ENCODE data around the gene SAP30BP.
"Not testable (repeated sequence)": the region's sequence is repeated elsewhere in the genome, so short reads cannot be mapped to it uniquely, and the experiment has no call there.

Gene SAP30BP

GRCh38 chr17:75636381-75637142, 30.6 kb upstream of the SAP30BP start:
- no peak for TF ChIP-seq CTCF (IDR thresholded peaks at IDR 0.05)
- no peaks in the 10 kb centered on the region for H3K36me3 ChIP-seq (ENCODE audit: control insufficient read depth, insufficient read depth, low read length)
- peaks cover 39% of the 10 kb centered on the region for H3K4me1 ChIP-seq
- H3K9ac ChIP-seq = no peak overlapping the region
- H2AFZ ChIP-seq = no peak overlapping the region
- no peaks in the 10 kb centered on the region for H3K27me3 ChIP-seq (ENCODE audit: control insufficient read depth, insufficient read depth, low read length)
- H3K4me2 ChIP-seq (ENCODE audit: low read length) = no peak overlapping the region
- H3K4me3 ChIP-seq (ENCODE audit: low read depth, low read length) = no peak overlapping the region
- no peaks in the 10 kb centered on the region for H3K9me3 ChIP-seq (ENCODE audit: control insufficient read depth, low read length)
- no peak overlapping the region for H3K27ac ChIP-seq
- H3K79me2 ChIP-seq = peaks cover 2% of the 10 kb centered on the region

- no peaks in the 10 kb centered on the region for H3K36me3 ChIP-seq (ENCODE audit: control insufficient read depth, insufficient read depth, low read length)
- no peak overlapping the region for H2AFZ ChIP-seq
- H3K27me3 ChIP-seq (ENCODE audit: control insufficient read depth, insufficient read depth, low read length) = no peaks in the 10 kb centered on the region
- H3K9me3 ChIP-seq (ENCODE audit: control insufficient read depth, low read length) = no peaks in the 10 kb centered on the region
- no peak overlapping the region for H3K27ac ChIP-seq
- no peak for TF ChIP-seq CTCF (IDR thresholded peaks at IDR 0.05)
- H3K4me3 ChIP-seq (ENCODE audit: low read depth, low read length) = no peak overlapping the region
- H3K4me2 ChIP-seq (ENCODE audit: low read length) = peak overlapping the region; percentile 20
- H3K9ac ChIP-seq = no peak overlapping the region
- H3K4me1 ChIP-seq = peaks cover 44% of the 10 kb centered on the region
- H3K79me2 ChIP-seq = peaks cover 2% of the 10 kb centered on the region
Observed at GRCh38 chr17:75637143-75637538, 30.0 kb upstream of the SAP30BP start.

- Histone ChIP-seq H3K9ac (no peak overlapping the region), H3K27me3 (ENCODE audit: control insufficient read depth, insufficient read depth, low read length) (no peaks in the 10 kb centered on the region), H3K36me3 (ENCODE audit: control insufficient read depth, insufficient read depth, low read length) (no peaks in the 10 kb centered on the region), H3K4me2 (ENCODE audit: low read length) (peak overlapping the region; percentile 20), H3K4me3 (ENCODE audit: low read depth, low read length) (no peak overlapping the region), H3K4me1 (peaks cover 49% of the 10 kb centered on the region), H3K27ac (no peak overlapping the region), H3K9me3 (ENCODE audit: control insufficient read depth, low read length) (no peaks in the 10 kb centered on the region), H3K79me2 (peaks cover 2% of the 10 kb centered on the region), H2AFZ (no peak overlapping the region)
- TF ChIP-seq CTCF (IDR thresholded peaks at IDR 0.05) = no peak
Observed at GRCh38 chr17:75637551-75637950, 29.6 kb upstream of the SAP30BP start.

GRCh38 chr17:75638039-75638438, 29.1 kb upstream of the SAP30BP start:
- H2AFZ ChIP-seq; H3K36me3 ChIP-seq (ENCODE audit: control insufficient read depth, insufficient read depth, low read length); H3K27me3 ChIP-seq (ENCODE audit: control insufficient read depth, insufficient read depth, low read length); H3K79me2 ChIP-seq; H3K27ac ChIP-seq; H3K9me3 ChIP-seq (ENCODE audit: control insufficient read depth, low read length); H3K9ac ChIP-seq; H3K4me2 ChIP-seq (ENCODE audit: low read length); H3K4me3 ChIP-seq (ENCODE audit: low read depth, low read length): not testable (repeated sequence)
- H3K4me1 ChIP-seq = peaks cover 53% of the 10 kb centered on the region

GRCh38 chr17:75638893-75639292, 28.2 kb upstream of the SAP30BP start:
- Histone ChIP-seq H3K27ac (peak overlapping the region; percentile 83), H2AFZ (peak overlapping the region; percentile 53), H3K27me3 (ENCODE audit: control insufficient read depth, insufficient read depth, low read length) (no peaks in the 10 kb centered on the region), H3K9ac (no peak overlapping the region), H3K4me1 (peaks cover 50% of the 10 kb centered on the region), H3K79me2 (peaks cover 2% of the 10 kb centered on the region), H3K4me2 (ENCODE audit: low read length) (peak overlapping the region; percentile 78), H3K36me3 (ENCODE audit: control insufficient read depth, insufficient read depth, low read length) (no peaks in the 10 kb centered on the region), H3K9me3 (ENCODE audit: control insufficient read depth, low read length) (no peaks in the 10 kb centered on the region), H3K4me3 (ENCODE audit: low read depth, low read length) (peak overlapping the region; percentile 78)
- no peak for TF ChIP-seq CTCF (IDR thresholded peaks at IDR 0.05)

Measured in parathyroid adenoma (tissue), 2 donors.